ENCODE measurements around the gene MRPL53.

DNA sequence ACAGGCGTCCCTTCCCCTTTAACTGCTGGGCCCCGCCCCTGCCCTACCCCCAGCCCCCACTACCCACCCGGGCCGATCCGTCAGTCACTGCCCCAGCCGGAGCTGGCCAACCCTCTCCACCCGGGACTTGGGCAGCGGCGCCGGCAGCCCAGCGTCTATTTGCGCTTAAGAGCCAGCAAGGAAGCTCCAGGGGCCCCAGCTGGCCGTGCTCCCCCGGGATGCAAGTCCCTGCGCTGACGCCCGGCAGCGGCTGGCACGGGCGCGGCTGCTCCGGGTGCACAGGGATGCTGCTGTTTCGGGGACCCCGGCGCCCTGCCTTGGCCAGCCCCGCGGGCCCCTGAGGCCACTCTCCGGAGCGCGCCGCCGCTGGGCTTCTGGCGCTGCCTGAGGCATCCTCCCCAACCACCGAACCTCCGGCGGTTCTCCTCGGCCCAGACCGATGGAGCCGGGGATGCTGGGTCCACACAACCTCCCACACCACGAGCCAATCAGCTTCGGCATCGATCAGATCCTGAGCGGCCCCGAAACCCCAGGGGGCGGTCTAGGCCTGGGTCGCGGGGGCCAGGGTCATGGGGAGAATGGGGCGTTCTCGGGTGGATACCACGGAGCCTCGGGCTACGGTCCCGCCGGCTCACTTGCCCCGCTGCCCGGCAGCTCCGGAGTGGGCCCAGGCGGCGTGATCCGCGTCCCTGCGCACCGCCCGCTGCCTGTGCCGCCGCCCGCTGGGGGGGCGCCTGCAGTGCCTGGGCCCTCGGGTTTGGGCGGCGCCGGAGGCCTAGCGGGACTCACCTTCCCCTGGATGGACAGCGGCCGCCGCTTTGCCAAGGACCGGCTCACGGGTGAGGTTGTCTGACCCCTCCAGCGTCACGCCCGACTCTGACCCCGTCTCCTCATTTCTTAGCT lies 42.1 kb upstream of the MRPL53 start, which contains the start of gene TLX2:
- TF ChIP-seq NCOA2 (IDR thresholded peaks at IDR 0.05; ENCODE audit: partially characterized antibody in 2 of 2) (no peak), RBFOX2 (IDR thresholded peaks at IDR 0.05; ENCODE audit: low read depth, low read length) (no peak), MIER1 (IDR thresholded peaks at IDR 0.05; ENCODE audit: low read depth) (no peak), CBX5 (IDR thresholded peaks at IDR 0.05; ENCODE audit: borderline replicate concordance, low read depth) (no peak), NR1H2 (CRISPR knock-in tag; IDR thresholded peaks at IDR 0.05) (no peak), ZNF449 (CRISPR knock-in tag; IDR thresholded peaks at IDR 0.05) (no peak), SMAD4 (CRISPR knock-in tag; conservative IDR thresholded peaks at IDR 0.05) (no peak), PATZ1 (CRISPR knock-in tag; IDR thresholded peaks at IDR 0.05; ENCODE audit: borderline replicate concordance) (no peak), CBFA2T3 (IDR thresholded peaks at IDR 0.05) (no peak), WHSC1 (IDR thresholded peaks at IDR 0.05; ENCODE audit: low read length) (no peak)
- TF ChIP-seq, protein P1, sequence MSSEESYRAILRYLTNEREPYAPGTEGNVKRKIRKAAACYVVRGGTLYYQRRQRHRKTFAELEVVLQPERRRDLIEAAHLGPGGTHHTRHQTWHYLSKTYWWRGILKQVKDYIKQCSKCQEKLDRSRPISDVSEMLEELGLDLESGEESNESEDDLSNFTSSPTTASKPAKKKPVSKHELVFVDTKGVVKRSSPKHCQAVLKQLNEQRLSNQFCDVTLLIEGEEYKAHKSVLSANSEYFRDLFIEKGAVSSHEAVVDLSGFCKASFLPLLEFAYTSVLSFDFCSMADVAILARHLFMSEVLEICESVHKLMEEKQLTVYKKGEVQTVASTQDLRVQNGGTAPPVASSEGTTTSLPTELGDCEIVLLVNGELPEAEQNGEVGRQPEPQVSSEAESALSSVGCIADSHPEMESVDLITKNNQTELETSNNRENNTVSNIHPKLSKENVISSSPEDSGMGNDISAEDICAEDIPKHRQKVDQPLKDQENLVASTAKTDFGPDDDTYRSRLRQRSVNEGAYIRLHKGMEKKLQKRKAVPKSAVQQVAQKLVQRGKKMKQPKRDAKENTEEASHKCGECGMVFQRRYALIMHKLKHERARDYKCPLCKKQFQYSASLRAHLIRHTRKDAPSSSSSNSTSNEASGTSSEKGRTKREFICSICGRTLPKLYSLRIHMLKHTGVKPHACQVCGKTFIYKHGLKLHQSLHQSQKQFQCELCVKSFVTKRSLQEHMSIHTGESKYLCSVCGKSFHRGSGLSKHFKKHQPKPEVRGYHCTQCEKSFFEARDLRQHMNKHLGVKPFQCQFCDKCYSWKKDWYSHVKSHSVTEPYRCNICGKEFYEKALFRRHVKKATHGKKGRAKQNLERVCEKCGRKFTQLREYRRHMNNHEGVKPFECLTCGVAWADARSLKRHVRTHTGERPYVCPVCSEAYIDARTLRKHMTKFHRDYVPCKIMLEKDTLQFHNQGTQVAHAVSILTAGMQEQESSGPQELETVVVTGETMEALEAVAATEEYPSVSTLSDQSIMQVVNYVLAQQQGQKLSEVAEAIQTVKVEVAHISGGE (CRISPR knock-in tag; IDR thresholded peaks at IDR 0.05), result no peak
- TF ChIP-seq, protein P2, sequence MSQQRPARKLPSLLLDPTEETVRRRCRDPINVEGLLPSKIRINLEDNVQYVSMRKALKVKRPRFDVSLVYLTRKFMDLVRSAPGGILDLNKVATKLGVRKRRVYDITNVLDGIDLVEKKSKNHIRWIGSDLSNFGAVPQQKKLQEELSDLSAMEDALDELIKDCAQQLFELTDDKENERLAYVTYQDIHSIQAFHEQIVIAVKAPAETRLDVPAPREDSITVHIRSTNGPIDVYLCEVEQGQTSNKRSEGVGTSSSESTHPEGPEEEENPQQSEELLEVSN (IDR thresholded peaks at IDR 0.05; ENCODE audit: borderline replicate concordance in 1 of 2, extremely low read depth in 1 of 2, insufficient read depth in 1 of 2, insufficient read length in 1 of 2, low read depth in 1 of 2, low read length in 1 of 2, poor library complexity in 1 of 2, severe bottlenecking in 1 of 2), result no peak
